HG02610 (cell line): ENCODE results near the gene CEP97.
A peak's percentile ranks its signal among the peaks of the same experiment; 100 is the strongest.
"Not testable (repeated sequence)": the region's sequence is repeated elsewhere in the genome, so short reads cannot be mapped to it uniquely, and the experiment has no call there.

Source experiments
- ATAC-seq: cut with Tn5 transposase; IDR thresholded peaks from one replicate; pipeline ENCODE4 v1.9.1; 2021; ENCODE audit warnings: mild to moderate bottlenecking, moderate library complexity; ENCODE audit not compliant: unreplicated experiment

The CEP97 gene, protein sequence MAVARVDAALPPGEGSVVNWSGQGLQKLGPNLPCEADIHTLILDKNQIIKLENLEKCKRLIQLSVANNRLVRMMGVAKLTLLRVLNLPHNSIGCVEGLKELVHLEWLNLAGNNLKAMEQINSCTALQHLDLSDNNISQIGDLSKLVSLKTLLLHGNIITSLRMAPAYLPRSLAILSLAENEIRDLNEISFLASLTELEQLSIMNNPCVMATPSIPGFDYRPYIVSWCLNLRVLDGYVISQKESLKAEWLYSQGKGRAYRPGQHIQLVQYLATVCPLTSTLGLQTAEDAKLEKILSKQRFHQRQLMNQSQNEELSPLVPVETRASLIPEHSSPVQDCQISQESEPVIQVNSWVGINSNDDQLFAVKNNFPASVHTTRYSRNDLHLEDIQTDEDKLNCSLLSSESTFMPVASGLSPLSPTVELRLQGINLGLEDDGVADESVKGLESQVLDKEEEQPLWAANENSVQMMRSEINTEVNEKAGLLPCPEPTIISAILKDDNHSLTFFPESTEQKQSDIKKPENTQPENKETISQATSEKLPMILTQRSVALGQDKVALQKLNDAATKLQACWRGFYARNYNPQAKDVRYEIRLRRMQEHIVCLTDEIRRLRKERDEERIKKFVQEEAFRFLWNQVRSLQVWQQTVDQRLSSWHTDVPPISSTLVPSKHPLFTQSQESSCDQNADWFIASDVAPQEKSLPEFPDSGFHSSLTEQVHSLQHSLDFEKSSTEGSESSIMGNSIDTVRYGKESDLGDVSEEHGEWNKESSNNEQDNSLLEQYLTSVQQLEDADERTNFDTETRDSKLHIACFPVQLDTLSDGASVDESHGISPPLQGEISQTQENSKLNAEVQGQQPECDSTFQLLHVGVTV

DNA sequence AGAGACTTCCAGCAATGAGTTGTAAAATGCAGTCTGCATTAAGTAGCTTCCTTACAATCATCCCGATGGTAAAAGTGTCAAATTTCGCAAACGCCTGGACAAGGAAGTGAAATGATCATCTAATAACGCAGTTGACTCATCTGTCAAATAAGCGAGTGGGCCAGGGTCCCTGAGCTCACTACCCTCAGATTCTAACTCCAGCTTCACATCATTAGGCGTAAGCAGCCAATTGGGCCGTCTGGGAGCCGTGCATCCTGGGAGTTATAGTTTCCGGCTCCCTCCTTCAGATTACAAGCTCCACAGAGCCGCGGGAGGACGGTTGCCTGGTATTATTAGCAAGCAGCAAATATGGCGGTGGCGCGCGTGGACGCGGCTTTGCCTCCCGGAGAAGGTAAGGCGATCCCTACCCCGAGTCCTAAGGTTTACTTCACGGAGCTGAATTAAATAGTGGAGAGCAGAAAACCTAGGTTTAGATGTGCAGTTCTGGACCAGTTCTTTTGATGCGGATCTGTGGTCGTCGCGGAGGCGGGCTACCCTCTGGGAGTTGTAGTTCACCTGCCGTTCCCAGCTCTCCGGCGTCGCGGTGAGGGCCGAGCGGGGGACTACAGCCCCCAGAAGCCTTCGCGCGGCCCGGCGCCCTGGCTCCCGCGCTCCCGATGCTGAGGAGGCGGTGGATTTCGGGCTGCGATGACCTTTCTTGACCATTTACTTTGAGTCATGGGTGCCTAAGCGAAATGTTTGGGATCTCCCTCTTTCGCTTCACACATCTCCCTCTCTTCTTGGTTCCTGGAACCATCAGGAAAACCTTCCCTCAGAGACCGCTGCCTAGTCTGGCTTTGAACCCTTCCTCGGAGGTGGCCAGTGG is at the start of gene CEP97:
TSS of gene CEP97 (plus strand) at position 286 of the 865 bp plus-strand sequence. CDS start at position 349, 63 bp downstream.
- ATAC-seq: peak; percentile 94

DNA sequence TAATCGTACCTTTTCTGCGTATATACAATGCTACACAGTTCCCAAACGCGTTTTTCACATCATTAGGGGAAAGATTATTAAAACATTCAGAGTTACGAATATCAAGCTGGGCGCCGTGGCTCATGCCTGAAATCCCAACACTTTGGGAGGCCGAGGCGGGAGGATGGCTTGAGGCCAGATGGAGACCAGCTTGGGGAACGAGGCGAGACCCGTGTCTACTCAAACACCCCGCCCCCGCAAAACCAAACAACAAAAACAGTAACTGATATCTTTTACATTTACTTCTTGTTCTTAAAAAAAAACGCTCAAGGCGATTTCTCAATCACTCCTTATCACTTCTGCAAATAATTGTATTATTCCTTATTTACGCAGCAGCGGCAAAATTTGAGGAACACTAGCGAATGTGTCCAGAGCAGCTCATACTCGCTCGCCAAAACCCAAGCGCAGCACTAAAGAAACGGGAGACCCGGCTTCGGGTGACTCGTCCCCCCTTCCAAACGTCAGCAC is 48.7 kb upstream of the CEP97 start:
- no peak for ATAC-seq

DNA sequence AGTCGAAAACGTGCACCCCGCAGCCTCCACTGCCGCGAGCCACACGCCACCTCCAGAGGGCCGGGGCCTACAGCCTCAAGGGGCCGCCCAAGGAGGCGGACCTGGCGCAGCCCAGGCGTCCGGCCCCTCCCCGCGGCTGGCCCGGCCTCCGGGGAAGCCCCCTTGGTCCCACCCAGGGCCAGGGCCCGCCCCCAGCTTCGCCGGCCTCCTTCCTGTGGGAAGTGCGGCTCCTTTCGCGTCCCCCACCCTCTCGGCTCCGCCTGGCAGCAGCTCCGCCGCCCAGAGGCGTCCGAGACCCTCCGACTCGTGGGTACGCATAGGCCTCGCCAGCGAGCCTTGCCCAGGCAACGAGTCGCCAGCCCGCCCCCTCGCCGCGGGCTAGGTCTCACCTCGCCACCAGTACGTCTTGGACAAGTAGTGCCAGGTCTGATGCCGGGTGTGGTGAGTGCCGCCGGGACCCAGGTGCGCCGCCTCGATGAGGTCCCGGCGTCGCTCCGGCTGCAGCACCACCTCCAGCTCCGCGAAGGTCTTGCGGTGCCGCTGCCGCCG is 48.1 kb upstream of the CEP97 start:
- peak; percentile 88 for ATAC-seq

DNA sequence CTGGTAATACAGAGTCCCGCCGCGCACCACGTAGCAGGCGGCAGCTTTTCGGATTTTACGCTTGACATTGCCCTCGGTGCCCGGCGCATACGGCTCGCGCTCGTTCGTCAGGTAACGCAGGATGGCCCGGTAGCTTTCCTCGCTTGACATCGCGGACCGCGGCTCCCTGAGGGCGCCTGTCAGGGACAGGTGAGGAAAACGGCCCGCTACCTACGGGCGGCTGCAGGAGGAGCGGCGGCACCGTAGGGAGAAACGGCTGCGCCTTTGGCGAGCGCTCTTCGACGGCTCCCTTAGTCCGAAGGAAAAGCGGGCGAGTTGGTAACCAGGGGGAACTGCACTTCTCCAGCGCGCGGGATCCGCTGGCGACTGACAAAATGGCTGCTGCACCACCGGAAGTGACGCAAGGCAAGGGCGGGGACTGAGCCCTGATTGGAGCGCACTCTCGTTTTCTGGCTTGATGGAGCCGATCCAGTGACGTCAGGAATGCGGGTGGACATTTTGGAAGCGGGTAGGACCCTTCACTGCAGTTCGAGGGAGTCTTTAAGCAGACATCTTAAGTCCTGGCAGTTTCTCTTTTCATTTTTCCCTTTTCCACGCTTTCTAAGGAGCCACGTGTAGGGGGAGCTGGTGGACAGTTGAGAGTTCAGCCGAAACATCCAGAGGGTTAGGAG is 47.5 kb upstream of the CEP97 start, which contains the start of gene ZBTB11:
TSS of gene ZBTB11 (minus strand) at position 368 of the 671 bp plus-strand sequence. CDS start at position 150, 218 bp downstream.
- peak; percentile 73 for ATAC-seq

DNA sequence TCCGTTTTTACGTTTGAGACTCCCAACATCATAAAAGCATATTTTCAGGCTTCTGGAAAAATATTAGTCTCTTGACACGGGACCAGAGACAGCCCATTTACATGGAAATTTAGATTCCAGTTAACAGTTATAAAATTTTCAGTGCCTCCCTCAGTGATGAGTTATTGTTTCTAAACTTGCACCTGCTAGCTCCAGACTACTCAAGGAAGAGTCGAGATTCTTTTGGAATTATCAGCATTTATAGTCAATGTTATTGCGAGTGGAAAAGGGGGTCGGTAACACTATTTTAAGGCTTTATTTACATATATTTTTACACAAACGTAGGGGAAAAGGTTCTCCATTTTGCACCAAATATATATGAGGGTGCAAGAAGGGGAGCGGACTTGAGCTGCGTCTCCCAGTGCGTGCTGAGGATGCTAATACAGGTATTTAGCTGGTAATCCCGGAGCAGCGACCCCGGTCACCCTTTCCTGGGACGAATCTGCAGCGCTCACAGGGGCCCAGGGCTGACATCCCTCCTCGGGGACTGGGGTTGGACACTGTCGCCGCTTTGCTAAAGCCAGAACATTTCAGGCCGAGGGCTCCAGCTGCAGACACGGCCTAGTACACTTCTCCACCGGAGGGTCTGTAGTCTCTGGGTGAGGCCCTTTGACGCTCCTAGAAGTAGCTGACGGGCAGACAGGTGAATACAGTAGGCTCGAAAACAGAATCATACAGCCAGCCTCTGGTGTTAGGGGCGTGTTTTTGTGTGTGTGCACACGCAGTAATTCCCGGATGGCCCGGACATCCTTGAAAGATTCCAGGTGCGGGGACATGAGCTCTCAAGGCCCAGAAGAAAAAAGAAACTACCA is 46.8 kb upstream of the CEP97 start:
- no peak for ATAC-seq

DNA sequence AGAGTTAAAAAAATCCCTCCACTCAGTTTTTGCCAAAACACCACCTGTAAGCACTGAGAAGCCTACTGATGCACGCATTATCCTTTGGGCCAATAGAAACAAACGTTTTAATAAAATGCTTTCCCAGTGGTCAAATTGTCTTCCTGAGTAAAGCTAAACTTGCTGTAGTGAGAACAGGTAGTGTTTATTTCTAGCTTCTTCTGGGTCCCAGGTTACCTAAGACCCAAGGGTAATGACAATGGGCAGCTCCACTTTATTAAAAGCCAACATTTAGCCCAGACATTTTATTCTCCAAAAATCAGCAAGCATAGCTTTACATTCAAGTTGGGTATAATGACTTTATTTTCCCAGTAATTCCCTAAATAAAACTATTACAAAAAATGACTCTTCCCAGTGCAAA is 45.6 kb upstream of the CEP97 start:
- not testable (repeated sequence) for ATAC-seq

DNA sequence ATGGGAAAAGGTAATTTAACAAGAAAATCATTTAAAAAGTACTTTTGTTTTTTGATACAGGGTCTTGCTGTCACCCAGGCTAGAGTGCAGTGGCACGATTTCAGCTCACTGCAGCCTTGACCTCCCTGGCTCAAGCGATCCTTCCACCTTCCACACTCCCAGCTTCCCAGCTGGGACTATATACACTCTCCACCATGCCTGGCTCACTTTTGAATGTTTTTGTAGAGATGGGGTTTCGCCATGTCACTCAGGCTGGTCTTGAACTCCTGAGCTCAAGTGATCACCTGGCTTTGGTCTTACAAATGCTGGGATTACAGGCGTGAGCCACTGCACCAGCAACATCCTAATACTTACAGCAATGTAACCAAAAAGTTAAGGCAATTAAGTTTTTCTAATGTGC is 43.9 kb upstream of the CEP97 start:
- ATAC-seq: no peak

DNA sequence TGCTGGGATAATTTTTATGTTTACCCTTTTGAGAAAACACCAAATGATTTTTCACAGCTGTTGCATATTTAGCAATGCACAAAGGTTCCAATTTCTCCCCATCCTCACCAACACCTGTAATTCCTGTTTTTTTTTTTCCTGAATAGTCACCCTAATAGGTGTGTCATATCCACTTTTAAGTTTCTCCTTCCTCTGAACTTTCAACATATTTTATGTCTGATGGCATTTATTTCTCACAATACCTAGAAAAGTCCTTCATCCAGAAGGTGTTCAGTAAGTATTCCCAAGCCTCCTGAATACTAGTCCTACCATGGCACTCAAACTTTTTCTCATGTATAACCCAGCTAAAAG is 39.4 kb upstream of the CEP97 start:
- ATAC-seq: no peak

DNA sequence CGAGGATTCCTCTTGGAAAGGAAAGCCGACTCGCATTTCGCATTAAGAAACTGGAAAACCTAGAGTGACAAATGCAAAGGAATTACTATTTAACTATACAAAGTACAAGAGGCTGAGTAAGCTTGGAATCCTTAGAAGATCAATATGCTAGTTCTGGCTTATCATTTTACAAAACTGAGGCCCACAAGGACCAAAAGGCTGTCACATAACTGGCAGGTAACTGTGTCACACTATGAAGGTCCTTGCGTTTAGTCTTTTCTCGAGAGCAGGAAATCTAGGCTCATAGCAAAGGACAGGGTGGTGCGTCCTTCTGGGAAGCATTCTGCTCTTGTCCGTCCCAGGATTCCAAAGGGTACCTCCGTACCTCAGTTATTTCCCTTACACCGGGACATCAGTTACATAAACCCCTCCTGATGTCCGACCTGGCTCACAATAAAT is 38.5 kb upstream of the CEP97 start:
- peak; percentile 3 for ATAC-seq

DNA sequence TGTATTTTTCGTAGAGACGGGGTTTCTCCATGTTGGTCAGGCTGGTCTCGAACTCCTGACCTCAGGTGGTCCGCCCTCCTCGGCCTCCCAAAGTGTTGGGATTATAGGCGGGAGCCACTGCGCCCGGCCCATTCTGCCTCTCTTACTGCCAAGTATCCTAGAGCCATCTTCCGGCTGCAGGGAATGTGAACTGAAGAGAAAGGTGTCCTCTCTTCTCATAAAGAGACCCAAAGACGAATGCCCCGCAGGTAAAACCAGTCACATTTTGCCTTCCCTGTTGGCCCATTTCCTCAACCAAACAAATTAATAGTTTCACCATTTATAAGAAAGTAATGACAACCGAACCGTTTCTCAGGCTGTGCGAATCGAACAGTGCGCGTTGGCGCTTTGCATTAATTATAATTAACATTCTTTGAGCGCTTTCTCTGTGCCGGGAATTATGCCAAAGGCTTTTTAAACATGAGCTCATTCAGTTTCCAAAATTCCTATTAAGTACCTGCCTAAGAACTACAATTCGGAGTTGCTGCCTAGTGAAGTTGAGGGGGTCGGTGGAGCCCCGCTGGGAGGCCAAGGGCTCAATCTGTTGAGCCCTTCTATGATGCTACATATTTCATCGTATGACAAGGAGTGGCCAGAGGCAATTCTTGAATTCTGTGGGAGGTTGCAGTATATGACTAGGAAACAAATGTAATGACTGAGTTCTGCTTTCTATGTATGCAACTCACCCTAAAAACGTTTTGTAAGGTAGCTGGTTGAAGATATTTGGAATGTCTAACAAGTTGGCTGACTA is 37.1 kb upstream of the CEP97 start:
- ATAC-seq: no peak

DNA sequence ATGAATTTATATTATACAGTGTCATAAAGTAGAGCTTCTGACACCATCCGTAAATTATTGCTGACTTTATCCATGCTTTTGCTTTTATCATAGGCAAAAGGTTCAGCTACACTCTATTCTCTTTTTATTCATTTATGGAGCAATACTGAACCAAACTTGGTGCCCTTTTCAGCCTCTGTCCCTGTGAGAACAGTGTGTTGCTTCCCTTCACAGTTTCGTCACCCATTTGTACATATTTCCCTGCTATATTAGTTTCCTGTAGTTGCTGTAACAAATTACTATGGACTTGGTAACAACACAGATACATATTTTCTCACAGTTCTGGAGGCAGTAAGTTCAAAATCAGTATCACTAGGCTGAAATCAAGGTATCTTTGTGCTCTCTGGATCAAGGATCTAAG is 35.1 kb upstream of the CEP97 start:
- no peak for ATAC-seq

DNA sequence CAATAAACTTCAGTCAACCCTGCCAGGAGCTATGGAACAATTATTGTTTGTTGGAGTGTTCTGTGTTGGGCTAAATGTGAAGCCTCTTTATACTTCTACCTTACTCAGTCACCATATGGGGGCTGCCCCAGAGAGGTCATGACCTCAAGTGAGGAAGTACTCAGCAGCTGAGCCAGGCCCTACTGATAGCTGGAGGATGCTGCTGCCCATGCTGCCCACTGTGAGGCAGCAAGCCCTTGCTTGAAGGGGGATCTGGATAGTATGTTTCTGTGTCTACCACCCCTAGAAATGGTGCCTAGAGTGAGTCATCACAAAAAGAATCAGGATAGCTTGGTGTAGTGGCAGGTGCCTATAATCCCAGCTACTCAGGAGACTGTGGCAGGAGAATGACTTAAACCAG is 33.4 kb upstream of the CEP97 start:
- peak; percentile 43 for ATAC-seq

DNA sequence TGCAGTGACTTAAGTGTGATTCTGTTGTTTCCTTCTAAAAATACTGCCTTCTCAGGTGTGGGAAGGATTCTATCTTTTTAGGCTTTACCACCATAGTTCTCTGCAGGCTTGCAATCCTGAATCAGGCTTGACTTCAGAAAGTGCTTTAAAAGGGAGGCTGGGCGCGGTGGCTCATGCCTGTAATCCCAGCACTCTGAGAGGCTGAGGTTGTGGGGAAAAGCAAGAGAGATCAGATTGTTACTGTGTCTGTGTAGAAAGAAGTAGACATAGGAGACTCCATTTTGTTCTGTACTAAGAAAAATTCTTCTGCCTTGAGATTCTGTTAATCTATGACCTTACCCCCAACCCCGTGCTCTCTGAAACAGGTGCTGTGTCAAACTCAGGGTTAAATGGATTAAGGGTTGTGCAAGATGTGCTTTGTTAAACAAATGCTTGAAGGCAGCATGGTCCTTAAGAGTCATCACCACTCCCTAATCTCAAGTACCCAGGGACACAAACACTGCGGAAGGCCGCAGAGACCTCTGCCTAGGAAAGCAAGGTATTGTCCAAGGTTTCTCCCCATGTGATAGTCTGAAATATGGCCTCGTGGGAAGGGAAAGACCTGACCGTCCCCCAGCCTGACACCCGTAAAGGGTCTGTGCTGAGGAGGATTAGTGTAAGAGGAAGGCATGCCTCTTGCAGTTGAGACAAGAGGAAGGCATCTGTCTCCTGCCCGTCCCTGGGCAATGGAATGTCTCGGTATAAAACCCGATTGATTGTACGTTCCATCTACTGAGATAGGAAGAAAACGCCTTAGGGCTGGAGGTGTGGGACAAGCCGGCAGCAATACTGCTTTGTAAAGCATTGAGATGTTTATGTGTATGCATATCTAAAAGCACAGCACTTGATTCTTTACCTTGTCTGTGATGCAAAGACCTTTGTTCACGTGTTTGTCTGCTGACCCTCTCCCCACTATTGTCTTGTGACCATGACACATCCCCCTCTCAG is 32.4 kb upstream of the CEP97 start:
- not testable (repeated sequence) for ATAC-seq

DNA sequence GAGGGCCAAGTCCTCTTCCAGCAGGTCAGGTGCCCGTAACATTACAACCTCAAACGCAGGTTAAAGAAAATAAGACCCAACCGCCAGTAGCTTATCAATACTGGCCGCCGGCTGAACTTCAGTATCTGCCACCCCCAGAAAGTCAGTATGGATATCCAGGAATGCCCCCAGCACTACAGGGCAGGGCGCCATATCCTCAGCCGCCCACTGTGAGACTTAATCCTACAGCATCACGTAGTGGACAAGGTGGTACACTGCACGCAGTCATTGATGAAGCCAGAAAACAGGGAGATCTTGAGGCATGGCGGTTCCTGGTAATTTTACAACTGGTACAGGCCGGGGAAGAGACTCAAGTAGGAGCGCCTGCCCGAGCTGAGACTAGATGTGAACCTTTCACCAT is 30.9 kb upstream of the CEP97 start:
- peak; percentile 50 for ATAC-seq

DNA sequence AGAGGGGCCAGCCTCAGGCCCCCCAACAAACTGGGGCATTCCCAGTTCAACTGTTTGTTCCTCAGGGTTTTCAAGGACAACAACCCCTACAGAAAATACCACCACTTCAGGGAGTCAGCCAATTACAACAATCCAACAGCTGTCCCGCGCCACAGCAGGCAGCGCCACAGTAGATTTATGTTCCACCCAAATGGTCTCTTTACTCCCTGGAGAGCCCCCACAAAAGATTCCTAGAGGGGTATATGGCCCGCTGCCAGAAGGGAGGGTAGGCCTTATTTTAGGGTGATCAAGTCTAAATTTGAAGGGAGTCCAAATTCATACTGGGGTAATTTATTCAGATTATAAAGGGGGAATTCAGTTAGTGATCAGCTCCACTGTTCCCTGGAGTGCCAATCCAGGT is 29.6 kb upstream of the CEP97 start:
- ATAC-seq: not testable (repeated sequence)

DNA sequence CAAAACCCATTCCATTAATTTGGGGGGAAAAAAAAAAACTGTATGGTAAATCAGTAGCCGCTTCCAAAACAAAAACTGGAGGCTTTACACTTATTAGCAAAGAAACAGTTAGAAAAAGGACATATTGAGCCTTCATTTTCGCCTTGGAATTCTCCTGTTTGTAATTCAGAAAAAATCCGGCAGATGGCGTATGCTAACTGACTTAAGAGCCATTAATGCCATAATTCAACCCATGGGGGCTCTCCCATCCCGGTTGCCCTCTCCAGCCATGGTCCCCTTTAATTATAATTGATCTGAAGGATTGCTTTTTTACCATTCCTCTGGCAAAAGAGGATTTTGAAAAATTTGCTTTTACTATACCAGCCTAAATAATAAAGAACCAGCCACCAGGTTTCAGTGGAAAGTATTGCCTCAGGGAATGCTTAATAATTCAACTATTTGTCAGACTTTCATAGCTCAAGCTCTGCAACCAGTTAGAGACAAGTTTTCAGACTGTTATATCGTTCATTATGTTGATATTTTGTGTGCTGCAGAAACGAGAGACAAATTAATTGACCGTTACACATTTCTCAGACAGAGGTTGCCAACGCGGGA is 28.5 kb upstream of the CEP97 start:
- no peak for ATAC-seq
